Measurements from ENCODE around the gene OR51F1. TPM values are rescaled to one million over a fixed set of nuclear protein-coding genes. Genes with fewer than 3 reads are reported as not detected.

Gene OR51F1
- total RNA-seq, 1 experiment from 2014 or later, result not detected

DNA sequence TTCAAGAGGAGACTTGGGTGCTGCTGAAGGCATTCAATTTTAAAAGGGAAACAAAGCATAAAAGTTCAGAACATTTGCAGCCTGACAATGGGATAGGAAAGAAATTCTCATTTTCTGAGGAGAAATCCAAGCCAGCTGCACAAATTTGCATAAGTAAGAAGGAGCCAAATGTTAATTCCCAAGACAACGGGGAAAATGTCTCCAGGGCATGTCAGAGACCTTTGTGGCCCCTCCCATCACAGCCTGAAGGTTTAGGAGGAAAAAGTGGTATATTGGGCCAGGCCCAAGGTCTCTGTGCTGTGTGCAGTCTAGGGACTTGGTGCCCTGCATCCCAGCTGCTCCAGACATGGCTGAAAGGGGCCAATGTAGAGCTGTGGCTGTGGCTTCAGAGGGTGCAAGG lies 12.7 kb upstream of the OR51F1 start:
- Histone ChIP-seq H3K9me3 (ENCODE audit: insufficient read depth, low read depth) (no peaks in the 10 kb centered on the region), H4K20me1 (ENCODE audit: insufficient read depth) (no peaks in the 10 kb centered on the region), H3K4me2 (no peak overlapping the region), H3K79me2 (ENCODE audit: low read depth) (no peaks in the 10 kb centered on the region), H2AFZ (no peak overlapping the region), H3K36me3 (ENCODE audit: low read depth) (no peaks in the 10 kb centered on the region), H3K4me3 (no peak overlapping the region), H3K27ac (no peak overlapping the region), H3K27me3 (ENCODE audit: insufficient read depth, low read depth) (no peaks in the 10 kb centered on the region), H3F3A (ENCODE audit: insufficient read depth, low read depth) (no peaks in the 10 kb centered on the region), H3K4me1 (replicated peaks; ENCODE audit: insufficient read depth) (no peaks in the 10 kb centered on the region), H3K9me2 (ENCODE audit: insufficient read depth) (no peaks in the 10 kb centered on the region)
- ChIA-PET POLR2A (ENCODE audit: unreplicated experiment) (no interaction called here), CTCF (no interaction called here)
- TF ChIP-seq EZH2 (IDR thresholded peaks at IDR 0.05; ENCODE audit: low read depth), result no peak
- TF ChIP-seq, protein P1, sequence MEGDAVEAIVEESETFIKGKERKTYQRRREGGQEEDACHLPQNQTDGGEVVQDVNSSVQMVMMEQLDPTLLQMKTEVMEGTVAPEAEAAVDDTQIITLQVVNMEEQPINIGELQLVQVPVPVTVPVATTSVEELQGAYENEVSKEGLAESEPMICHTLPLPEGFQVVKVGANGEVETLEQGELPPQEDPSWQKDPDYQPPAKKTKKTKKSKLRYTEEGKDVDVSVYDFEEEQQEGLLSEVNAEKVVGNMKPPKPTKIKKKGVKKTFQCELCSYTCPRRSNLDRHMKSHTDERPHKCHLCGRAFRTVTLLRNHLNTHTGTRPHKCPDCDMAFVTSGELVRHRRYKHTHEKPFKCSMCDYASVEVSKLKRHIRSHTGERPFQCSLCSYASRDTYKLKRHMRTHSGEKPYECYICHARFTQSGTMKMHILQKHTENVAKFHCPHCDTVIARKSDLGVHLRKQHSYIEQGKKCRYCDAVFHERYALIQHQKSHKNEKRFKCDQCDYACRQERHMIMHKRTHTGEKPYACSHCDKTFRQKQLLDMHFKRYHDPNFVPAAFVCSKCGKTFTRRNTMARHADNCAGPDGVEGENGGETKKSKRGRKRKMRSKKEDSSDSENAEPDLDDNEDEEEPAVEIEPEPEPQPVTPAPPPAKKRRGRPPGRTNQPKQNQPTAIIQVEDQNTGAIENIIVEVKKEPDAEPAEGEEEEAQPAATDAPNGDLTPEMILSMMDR (conservative IDR thresholded peaks at IDR 0.05), result no peak
- intact Hi-C loops (cut with micrococcal nuclease; ENCODE audit: unreplicated experiment), result no loop called here
- no TSS peak for BruUV-seq (replicated peaks)
- DNase-seq, result no peak

DNA sequence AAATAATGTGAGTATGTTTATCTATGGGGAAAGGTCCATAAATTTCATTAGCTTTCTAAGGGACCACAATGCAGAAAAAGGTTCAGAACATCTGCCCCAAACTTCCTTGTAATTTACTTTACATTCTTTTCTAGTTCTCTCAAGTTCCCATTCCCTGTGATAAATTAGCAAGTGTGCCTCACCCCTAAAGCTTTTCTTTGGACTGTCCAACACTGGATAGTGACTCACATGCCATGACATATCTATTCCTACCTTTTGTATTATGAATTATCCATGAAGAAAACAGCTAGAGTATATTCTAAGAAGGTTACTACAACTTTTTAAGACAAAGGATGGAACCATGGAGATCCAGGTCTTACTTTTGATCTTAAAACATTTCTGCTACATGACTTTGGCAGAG lies 1.6 kb downstream of the OR51F1 start:
- POLR2A ChIA-PET (ENCODE audit: unreplicated experiment), result no interaction called here
- BruUV-seq (replicated peaks), result no TSS peak
- H3K4me1 ChIP-seq (replicated peaks; ENCODE audit: insufficient read depth), result no peaks in the 10 kb centered on the region

DNA sequence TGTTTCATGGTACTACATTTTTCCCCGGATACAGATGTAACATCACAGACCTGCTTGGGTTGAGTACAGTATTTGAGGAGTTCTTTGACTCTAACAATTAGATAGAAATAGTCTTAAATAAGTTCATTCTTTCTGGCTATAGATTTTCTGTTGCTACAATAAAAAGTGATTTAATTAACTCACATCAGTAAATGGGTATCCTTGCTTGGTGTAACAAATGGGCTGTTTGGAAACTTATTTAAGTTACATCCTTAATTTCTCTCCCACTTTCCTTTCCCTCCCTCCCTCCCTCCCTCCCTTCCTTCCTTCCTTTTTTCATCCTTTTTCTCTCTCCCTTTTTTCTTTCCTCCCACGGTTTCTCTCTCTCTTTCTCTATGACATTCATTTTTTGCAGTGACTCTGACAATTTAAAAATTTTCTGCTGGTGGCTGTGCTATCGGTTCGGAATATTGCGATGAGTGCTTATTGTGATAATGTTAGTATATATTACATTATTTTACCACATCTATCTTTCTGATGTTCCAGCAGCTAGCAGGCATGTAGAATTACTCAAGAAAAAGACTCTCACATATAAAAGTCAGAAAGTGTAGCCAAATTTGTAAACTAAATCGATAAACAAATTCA lies 3.2 kb downstream of the OR51F1 start:
- no TSS peak for BruUV-seq (replicated peaks)
- Histone ChIP-seq H3K9me3 (ENCODE audit: insufficient read depth, low read depth) (no peaks in the 10 kb centered on the region), H3K79me2 (ENCODE audit: low read depth) (no peaks in the 10 kb centered on the region), H3F3A (ENCODE audit: insufficient read depth, low read depth) (no peaks in the 10 kb centered on the region), H3K4me2 (no peak overlapping the region), H3K9me2 (ENCODE audit: insufficient read depth) (no peaks in the 10 kb centered on the region), H3K4me1 (replicated peaks; ENCODE audit: insufficient read depth) (no peaks in the 10 kb centered on the region), H3K27me3 (ENCODE audit: insufficient read depth, low read depth) (no peaks in the 10 kb centered on the region), H3K27ac (no peak overlapping the region), H4K20me1 (ENCODE audit: insufficient read depth) (no peaks in the 10 kb centered on the region), H2AFZ (no peak overlapping the region), H3K4me3 (no peak overlapping the region), H3K36me3 (ENCODE audit: low read depth) (no peaks in the 10 kb centered on the region)
- DNase-seq, result no peak
- intact Hi-C loops (cut with micrococcal nuclease; ENCODE audit: unreplicated experiment), result no loop called here
- no peak for TF ChIP-seq EZH2 (IDR thresholded peaks at IDR 0.05; ENCODE audit: low read depth)
- TF ChIP-seq, protein P1 (conservative IDR thresholded peaks at IDR 0.05), result no peak
- POLR2A ChIA-PET (ENCODE audit: unreplicated experiment), result no interaction called here
- CTCF ChIA-PET, result no interaction called here

More for the DNA sequence above, 1.6 kb downstream of the OR51F1 start:
- intact Hi-C loops (cut with micrococcal nuclease; ENCODE audit: unreplicated experiment), result no loop called here
- Histone ChIP-seq H3F3A (ENCODE audit: insufficient read depth, low read depth) (no peaks in the 10 kb centered on the region), H3K36me3 (ENCODE audit: low read depth) (no peaks in the 10 kb centered on the region), H2AFZ (no peak overlapping the region), H3K4me2 (no peak overlapping the region), H3K27ac (no peak overlapping the region), H4K20me1 (ENCODE audit: insufficient read depth) (no peaks in the 10 kb centered on the region), H3K9me2 (ENCODE audit: insufficient read depth) (no peaks in the 10 kb centered on the region), H3K4me3 (no peak overlapping the region), H3K27me3 (ENCODE audit: insufficient read depth, low read depth) (no peaks in the 10 kb centered on the region), H3K9me3 (ENCODE audit: insufficient read depth, low read depth) (no peaks in the 10 kb centered on the region), H3K79me2 (ENCODE audit: low read depth) (no peaks in the 10 kb centered on the region)
- TF ChIP-seq EZH2 (IDR thresholded peaks at IDR 0.05; ENCODE audit: low read depth), result no peak
- TF ChIP-seq, protein P1 (conservative IDR thresholded peaks at IDR 0.05), result no peak
- CTCF ChIA-PET, result no interaction called here
- no peak for DNase-seq

Measured in PC-9 (cell line).